Subcutaneous adipose tissue (tissue), 4 donors: ENCODE measurements around the gene TNS4. TPM values are rescaled to one million over a fixed set of nuclear protein-coding genes. Genes with fewer than 3 reads are reported as not detected.

Experiments
- total RNA-seq, 4 donors: library from RNA; depleted of rRNA; stranded (reverse); fragments of >200 nt; gene quantifications; one replicate each; pipeline ENCODE4 v1.1.0, GENCODE V29; 2016
- TF ChIP-seq, protein P1 (sequence below): fragments of 450-650 bp; IDR thresholded peaks from one replicate; pipeline ENCODE4 v1.5.1; 2016; ENCODE audit warnings: low read depth, mild to moderate bottlenecking, control low read depth, antibody characterized with exemption, moderate library complexity

Gene TNS4
- total RNA-seq, 4 donors from 2014 or later = not detected

DNA sequence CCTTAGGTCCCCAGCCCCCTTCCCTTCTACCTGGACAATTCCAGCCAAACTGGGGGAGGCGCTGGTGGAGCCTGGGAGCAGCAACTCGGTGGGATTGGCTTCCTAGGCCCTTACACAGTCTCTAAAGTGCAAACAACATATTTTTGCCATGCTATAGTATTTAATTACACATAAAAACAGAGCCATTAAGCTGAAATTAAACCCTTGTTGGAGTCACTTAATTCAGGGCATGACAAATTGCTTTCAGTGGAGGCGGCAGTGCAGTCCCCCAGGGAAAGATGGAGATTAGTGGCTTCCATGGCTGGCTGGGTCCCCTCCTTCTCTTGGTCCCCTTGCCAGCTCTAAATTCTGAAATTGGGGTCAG, 40.8 kb downstream of the TNS4 start:
- TF ChIP-seq, protein P1, sequence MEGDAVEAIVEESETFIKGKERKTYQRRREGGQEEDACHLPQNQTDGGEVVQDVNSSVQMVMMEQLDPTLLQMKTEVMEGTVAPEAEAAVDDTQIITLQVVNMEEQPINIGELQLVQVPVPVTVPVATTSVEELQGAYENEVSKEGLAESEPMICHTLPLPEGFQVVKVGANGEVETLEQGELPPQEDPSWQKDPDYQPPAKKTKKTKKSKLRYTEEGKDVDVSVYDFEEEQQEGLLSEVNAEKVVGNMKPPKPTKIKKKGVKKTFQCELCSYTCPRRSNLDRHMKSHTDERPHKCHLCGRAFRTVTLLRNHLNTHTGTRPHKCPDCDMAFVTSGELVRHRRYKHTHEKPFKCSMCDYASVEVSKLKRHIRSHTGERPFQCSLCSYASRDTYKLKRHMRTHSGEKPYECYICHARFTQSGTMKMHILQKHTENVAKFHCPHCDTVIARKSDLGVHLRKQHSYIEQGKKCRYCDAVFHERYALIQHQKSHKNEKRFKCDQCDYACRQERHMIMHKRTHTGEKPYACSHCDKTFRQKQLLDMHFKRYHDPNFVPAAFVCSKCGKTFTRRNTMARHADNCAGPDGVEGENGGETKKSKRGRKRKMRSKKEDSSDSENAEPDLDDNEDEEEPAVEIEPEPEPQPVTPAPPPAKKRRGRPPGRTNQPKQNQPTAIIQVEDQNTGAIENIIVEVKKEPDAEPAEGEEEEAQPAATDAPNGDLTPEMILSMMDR = no peak

DNA sequence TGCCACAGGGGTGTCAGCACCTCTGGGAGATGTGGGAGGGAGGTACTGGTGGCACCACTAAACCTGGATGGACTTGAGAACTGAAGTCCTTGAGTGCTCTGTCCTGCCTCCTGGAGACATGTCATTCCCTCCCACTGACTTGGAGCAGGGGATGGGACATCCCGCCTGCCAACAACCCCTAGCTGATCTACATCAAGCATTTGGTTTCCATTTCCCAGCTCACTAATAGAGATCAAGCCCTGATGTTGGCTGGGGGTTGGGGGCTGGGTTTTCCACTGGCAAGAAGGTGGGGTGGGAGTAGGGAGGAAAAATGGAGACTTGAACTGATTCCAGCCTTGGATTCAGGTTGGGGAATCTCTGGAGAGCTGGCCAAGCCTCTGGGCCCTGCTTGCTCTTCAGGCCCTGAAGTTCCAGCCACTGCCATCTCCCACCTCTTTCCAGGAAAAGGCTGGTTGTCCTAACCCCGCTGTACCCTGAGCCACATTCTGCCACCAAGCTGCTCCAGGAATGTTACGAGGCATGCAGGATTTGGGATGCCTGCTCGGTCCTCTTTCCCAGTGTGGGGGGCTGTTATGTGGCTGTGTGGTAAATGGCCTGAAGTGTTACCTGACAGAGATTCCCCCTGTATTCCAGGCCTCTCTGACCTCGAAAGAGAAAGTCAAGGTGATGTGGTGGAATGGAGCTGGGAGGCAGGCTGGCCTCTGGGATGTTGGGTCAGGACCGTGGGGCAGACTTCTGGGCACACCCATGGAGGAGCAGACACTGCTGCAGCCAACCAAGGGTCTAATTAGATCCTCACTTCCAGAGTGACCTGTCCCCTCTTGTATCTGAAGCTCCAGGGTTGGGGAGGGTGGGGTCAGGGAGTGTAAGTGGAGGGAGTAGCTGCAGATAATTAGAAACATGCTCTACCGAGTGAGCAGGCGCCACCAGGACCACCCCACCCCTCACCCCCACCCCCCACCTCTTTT, 41.5 kb downstream of the TNS4 start:
- TF ChIP-seq, protein P1 = no peak

DNA sequence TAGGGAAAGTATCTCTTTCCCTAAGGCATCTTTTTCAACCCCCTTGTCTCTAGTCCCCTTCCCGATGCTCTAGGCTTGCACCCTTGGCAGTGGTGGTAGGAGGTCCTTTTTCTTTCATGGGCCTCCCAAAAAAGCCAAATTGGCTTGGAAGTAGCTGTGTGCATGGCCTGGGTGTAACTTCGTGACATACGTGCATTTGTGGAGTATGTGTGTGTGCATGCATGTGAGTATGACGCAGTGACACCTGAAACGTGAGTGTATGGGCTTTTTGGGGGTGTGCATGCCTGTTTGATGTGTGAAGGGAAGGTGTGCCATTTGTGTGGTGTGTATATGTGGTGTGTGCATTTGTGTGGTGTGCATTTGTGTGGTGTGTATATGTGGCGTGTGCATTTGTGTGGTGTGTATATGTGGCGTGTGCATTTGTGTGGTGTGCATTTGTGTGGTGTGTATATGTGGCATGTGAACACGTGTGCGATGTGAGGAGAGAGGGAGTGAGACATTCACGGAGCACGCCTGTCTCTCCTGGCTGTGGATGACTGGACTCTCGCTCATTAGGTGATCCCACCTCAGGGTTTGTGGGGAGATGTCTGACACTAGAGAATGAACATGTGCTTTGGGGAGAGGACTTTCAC, 42.5 kb downstream of the TNS4 start:
- TF ChIP-seq, protein P1 = no peak

DNA sequence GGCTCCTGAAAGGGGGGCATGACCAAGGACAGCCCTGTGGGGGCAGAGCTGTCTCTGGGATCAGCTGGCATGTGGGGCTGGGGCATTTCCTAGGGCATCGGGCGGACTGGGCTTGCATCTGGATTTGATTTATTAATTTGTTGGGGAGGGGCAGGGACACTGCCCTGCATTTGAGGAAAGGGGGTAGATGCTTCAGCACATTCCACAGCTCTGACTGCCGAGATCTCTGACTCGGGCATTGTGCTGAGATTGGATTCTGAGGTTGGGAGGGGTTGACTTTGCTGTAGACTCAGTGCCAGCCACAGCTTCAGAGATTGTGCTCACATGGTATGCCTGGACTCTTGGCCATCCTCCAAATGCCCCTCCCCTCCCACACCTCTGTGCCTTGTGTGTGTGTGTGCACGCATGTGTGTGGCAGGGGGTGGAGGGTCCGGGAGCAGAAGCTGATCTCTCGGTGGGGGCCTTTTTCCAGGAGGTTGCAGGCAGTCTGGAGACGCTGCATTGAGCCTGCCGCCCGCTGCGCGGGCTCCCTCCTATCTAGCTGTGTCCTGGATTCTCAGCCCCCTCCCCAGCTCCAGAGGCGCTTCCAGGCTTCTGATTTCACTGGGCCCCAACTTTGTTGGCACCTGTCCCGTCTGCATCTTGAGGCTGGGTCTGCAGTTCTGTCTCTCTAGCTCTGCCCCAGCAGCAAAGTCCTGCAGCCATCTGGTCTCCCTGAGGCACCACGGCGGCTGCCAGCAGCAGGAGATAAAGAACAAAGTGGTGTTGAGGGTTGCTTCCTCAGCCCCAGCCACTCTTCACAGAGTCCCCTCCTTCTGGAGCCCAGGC, 43.2 kb downstream of the TNS4 start:
- TF ChIP-seq, protein P1 = no peak

DNA sequence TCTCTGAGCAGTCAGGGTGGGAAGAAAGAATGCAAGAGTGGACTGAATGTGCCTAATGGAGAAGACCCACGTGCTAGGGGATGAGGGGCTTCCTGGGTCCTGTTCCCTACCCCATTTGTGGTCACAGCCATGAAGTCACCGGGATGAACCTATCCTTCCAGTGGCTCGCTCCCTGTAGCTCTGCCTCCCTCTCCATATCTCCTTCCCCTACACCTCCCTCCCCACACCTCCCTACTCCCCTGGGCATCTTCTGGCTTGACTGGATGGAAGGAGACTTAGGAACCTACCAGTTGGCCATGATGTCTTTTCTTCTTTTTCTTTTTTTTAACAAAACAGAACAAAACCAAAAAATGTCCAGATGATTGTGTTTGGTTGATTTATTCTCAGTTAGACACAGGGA, 44.1 kb downstream of the TNS4 start:
- TF ChIP-seq, protein P1 = no peak

DNA sequence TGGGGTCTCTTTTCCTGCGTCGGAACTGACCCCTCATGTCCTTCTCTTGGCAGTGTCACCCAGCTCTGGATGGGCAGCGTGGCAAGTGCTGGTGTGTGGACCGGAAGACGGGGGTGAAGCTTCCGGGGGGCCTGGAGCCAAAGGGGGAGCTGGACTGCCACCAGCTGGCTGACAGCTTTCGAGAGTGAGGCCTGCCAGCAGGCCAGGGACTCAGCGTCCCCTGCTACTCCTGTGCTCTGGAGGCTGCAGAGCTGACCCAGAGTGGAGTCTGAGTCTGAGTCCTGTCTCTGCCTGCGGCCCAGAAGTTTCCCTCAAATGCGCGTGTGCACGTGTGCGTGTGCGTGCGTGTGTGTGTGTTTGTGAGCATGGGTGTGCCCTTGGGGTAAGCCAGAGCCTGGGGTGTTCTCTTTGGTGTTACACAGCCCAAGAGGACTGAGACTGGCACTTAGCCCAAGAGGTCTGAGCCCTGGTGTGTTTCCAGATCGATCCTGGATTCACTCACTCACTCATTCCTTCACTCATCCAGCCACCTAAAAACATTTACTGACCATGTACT, 44.9 kb downstream of the TNS4 start:
- TF ChIP-seq, protein P1 = no peak
